Measurements from ENCODE around the gene SRPK3. TPM values are rescaled to one million over a fixed set of nuclear protein-coding genes. Genes with fewer than 3 reads are reported as not detected.

The SRPK3 gene
- total RNA-seq, 1 experiment from 2014 or later = not detected

DNA sequence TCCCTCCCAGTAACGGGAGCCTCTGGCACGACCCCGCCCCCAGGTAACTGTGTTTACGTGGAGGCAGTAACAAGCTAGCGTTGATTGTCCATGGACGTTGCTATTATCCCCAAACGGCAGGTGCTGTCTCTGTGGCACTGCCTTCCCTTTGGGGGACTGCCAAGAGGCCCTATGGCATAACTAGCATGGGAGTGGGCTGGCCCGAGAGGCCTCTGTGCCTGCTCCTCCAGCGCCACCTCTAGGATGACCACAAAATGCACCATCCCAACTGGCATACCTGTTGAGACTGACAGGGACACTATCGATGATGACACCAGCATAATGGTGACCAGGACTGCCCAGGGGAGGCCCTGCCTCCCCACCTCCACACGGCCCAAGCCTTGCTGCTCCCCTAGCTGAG, 1.5 kb downstream of the SRPK3 start:
- Histone ChIP-seq H3K36me3 (replicated peaks; ENCODE audit: control insufficient read depth, insufficient read depth, low read length) (no peaks in the 10 kb centered on the region; the same call in 1 of the 2 replicates), H3K4me3 (ENCODE audit: insufficient read depth, low read depth, low read length) (no peak overlapping the region), H3K27me3 (ENCODE audit: control insufficient read depth, insufficient read depth, low read length) (no peaks in the 10 kb centered on the region)
- DNase-seq = peak; percentile 85

DNA sequence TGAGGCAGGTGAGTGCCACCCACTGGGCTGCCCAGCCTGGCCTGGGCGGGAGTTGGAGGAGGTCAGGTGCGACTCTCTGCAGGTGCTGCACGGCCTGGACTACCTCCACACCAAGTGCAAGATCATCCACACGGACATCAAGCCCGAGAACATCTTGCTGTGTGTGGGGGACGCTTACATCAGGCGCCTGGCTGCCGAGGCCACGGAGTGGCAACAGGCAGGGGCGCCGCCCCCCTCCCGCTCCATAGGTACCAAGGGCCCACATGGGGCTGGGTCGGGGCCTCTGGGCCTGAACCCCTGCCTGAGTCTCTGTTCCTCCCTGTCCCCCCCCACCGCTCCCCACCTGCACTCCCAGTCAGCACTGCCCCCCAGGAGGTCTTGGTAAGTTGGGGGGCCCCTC, 2.0 kb downstream of the SRPK3 start:
- H3K36me3 ChIP-seq (replicated peaks; ENCODE audit: control insufficient read depth, insufficient read depth, low read length) = no peaks in the 10 kb centered on the region; the same call in 1 of the 2 replicates
- H3K27me3 ChIP-seq (ENCODE audit: control insufficient read depth, insufficient read depth, low read length) = no peaks in the 10 kb centered on the region
- no peak overlapping the region for H3K4me3 ChIP-seq (ENCODE audit: insufficient read depth, low read depth, low read length)
- no peak for DNase-seq

DNA sequence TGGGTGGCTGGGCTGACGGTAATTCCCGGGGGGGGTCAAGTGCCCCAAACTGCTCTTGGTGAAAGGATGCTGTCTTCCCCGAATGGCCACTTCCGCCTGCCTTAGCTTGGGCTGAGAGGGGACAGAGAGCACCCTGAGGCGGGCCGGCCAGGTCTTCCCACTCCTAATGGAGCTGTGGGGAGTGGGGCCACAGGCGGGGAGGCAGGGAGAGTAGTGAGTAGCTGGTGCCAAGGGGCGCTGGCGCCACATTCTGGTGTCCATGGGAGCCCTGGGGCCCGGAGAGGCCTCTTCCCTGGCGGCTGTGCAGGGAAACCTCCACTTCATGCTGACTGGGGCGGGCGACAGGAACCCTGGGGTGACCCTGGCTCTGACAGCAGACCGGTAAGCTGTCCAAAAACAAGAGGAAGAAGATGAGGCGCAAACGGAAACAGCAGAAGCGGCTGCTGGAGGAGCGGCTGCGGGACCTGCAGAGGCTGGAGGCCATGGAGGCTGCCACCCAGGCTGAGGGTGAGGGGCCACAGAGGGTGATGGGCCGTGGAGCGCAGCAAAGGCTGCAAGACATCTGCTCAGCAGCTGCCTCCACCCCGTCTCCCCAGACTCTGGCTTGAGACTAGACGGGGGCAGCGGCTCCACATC, 2.7 kb downstream of the SRPK3 start:
- no peak overlapping the region for H3K4me3 ChIP-seq (ENCODE audit: insufficient read depth, low read depth, low read length)
- H3K36me3 ChIP-seq (replicated peaks; ENCODE audit: control insufficient read depth, insufficient read depth, low read length) = no peaks in the 10 kb centered on the region; the same call in 1 of the 2 replicates
- no peaks in the 10 kb centered on the region for H3K27me3 ChIP-seq (ENCODE audit: control insufficient read depth, insufficient read depth, low read length)
- DNase-seq = no peak

DNA sequence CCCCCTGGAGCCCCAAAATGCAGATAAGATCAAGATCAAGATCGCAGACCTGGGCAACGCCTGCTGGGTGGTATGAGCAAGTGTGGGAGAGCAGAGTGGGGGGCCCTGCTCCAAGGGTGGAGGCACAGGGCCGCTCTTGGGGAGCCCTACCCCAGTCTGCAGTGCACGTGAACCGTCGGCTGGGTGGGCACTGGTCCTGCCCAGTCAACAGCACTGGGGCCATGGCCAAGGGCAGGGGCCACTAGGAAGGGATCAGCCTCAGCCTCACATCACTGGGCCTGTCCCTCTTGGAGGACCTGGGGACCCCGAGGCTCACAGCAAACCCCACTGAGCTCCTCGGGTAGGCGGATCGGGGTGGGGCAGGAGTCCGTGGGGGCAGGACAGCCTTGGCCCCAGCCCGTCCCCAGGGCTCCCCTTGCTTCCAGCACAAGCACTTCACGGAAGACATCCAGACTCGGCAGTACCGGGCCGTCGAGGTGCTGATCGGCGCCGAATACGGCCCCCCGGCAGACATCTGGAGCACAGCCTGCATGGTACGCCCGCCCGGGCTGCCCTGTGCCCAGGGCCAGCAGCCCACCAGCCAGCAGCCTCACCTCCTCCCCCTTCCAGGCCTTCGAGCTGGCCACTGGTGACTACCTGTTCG, 3.6 kb downstream of the SRPK3 start:
- Histone ChIP-seq H3K4me3 (ENCODE audit: insufficient read depth, low read depth, low read length) (no peak overlapping the region), H3K27me3 (ENCODE audit: control insufficient read depth, insufficient read depth, low read length) (no peaks in the 10 kb centered on the region), H3K36me3 (replicated peaks; ENCODE audit: control insufficient read depth, insufficient read depth, low read length) (no peaks in the 10 kb centered on the region; the same call in 1 of the 2 replicates)
- no peak for DNase-seq

DNA sequence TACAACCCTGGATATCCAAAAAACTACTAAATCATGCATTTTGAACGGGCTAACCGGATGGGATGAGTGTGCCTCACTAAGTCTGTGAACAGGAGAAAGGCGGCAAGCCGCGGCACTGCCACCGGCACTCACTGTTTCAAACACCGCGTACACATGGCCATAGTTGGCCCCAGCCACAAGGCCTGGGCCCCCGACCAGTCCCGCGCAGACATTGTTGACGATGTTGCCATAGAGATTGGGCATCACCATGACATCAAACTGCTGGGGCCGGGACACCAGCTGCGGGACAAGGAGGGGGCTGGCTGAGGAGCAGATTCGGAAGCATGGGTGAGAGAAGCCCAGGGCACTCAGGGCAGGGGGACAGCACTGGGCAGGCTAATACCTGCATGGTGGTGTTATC, 5.8 kb downstream of the SRPK3 start:
- H3K4me3 ChIP-seq (ENCODE audit: insufficient read depth, low read depth, low read length) = no peak overlapping the region
- no peaks in the 10 kb centered on the region for H3K27me3 ChIP-seq (ENCODE audit: control insufficient read depth, insufficient read depth, low read length)
- DNase-seq = no peak
- H3K36me3 ChIP-seq (replicated peaks; ENCODE audit: control insufficient read depth, insufficient read depth, low read length) = no peaks in the 10 kb centered on the region; the same call in 1 of the 2 replicates

DNA sequence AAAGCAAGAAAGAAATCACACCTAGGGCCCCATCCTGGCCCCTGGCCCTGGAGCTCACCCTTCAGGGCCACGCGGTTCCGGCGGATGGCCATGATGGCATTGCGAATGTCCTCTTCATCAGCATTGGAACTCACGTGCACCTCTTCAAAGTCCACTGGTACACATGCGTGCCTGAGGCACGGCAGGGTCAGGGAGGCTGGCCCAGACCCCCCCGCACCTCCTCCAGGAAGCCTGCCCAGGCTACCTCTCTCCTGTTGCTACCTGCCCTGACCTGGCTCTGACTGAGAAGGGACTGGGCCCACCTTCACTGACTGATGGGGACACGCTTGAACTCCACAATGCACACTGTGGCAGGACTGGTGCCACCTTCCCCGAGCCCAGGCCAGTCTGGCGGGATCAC, 8.8 kb downstream of the SRPK3 start:
- no peaks in the 10 kb centered on the region for H3K27me3 ChIP-seq (ENCODE audit: control insufficient read depth, insufficient read depth, low read length)
- H3K36me3 ChIP-seq (replicated peaks; ENCODE audit: control insufficient read depth, insufficient read depth, low read length) = no peaks in the 10 kb centered on the region; the same call in 1 of the 2 replicates
- DNase-seq = no peak
- H3K4me3 ChIP-seq (ENCODE audit: insufficient read depth, low read depth, low read length) = no peak overlapping the region

DNA sequence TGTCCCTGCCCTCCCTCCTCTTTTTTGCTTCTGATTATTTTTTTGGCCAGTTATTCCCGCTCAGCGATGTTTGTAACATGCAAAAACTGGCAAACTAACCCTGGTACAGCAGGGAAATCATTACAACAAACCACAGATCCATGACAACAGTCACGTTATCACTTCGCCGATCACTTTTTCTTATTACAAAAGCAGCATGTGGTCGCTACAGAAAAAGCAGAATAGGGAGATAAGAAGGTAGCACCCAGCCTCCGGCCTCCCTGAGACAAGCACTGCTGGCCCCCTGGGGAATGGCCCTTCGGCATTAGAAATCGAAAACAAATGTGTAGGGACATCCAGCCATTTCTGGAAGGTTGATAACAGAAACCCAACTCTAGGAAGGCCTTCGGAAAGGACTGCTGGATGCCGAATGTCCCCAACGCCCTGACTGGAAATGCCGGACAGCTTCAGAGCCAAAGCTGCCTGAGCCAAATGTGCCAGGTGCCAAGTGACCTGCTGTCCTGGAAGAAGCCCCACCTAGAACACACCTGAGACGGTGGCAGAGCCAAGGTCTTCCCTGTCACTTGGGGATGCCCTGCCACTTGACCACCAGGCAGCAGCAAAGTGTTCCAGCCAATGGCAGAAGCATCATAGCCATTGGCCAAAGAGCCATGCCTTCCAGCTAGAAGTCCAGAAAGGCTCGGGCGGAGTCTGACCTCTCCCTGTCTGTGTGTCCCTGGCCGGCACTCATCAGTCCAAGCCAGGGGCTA, 10.4 kb downstream of the SRPK3 start:
- Histone ChIP-seq H3K36me3 (replicated peaks; ENCODE audit: control insufficient read depth, insufficient read depth, low read length) (no peaks in the 10 kb centered on the region; the same call in 1 of the 2 replicates), H3K4me3 (ENCODE audit: insufficient read depth, low read depth, low read length) (no peak overlapping the region), H3K27me3 (ENCODE audit: control insufficient read depth, insufficient read depth, low read length) (no peaks in the 10 kb centered on the region)
- DNase-seq = no peak

DNA sequence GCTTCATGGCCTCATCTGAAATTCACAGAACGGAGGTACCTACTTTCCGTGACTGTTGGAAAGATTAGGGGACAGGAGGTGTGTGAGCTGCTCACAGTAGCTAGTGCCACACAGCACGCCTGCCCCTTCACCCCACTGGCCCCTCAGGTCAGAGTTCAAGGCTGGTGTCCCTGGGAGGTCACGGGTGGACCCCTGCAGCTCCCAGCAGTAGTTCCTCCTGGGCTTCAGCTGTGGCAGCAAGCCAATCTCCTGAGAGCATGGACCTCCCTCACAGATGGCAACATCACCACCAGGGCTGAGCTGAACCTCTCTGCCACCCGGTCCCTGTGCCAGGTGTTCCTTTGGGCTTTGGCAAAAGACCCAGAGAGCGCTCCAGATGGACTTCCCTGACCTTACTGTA, 11.5 kb downstream of the SRPK3 start:
- no peak for DNase-seq
- Histone ChIP-seq H3K27me3 (ENCODE audit: control insufficient read depth, insufficient read depth, low read length) (no peaks in the 10 kb centered on the region), H3K4me3 (ENCODE audit: insufficient read depth, low read depth, low read length) (no peak overlapping the region), H3K36me3 (replicated peaks; ENCODE audit: control insufficient read depth, insufficient read depth, low read length) (peaks cover 2% of the 10 kb centered on the region)

DNA sequence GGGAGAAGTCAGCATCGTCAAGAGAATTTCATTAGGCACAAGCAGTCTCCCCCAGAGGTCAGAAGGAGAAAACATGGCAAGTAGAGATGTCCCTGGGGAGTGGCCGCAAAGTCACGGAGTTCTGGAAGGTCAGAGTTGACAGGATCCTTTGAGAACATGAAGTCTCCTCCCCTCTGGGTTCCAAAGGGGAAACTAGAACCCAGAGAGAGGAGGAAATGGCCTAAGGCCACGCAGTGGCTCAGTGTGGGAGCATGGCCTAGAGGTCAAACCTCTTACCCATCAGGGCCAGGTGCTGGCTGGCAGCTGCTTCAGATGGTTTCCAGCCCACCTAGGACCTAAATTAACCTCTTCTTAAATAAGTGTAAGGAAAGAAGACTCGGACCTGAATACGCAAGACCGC, 12.4 kb downstream of the SRPK3 start:
- H3K27me3 ChIP-seq (ENCODE audit: control insufficient read depth, insufficient read depth, low read length) = no peaks in the 10 kb centered on the region
- no peak for DNase-seq
- H3K4me3 ChIP-seq (ENCODE audit: insufficient read depth, low read depth, low read length) = peak overlapping the region; percentile 76
- H3K36me3 ChIP-seq (replicated peaks; ENCODE audit: control insufficient read depth, insufficient read depth, low read length) = peaks cover 4% of the 10 kb centered on the region

DNA sequence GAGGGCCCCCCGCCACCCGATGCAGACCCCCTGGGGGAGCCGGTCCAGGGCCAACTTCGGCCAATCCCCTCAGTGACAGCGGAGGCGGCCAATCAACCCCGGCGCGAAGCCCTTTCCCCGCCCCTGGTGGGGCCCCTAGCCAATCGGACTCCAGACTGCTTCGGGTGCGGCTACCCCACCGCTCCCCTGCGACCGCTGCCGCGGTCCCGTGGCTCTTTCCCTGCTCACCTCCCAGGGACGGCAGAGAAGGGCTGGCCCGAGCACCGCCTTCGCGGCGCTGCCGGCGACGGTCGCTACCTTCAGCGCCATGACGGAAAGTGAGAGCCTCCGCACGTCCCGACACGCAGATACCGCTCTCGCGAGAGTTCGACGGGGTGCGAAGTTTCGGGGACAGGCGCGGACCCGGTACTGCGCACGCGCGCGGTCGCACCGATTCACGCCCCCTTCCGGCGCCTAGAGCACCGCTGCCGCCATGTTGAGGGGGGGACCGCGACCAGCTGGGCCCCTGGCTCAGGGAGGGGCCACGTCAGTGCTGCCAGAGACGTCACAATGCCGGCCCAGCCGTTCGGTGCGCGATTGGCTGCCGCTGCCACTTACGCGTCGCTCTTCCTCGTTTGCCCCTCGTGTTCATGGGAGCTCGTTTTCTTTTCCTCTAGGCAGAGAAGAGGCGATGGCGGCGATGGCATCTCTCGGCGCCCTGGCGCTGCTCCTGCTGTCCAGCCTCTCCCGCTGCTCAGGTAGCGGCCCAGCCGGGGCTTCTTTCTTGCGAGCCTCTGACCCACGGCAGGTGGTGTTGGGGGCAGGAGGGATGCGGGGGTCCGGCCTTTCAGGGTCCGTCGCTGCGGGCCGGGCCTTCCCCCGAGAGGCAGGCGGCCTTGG, 13.4 kb downstream of the SRPK3 start, which contains the start of the genes IDH3G and SSR4:
Gene IDH3G, minus strand, starts transcription at position 358 of the 879 bp plus-strand sequence. Its CDS starts 49 bp downstream, at position 309.
Gene SSR4, plus strand, starts transcription at position 651 of the 879 bp plus-strand sequence. Its CDS starts 20 bp downstream, at position 671.
- peak; percentile 99 for DNase-seq
- H3K36me3 ChIP-seq (replicated peaks; ENCODE audit: control insufficient read depth, insufficient read depth, low read length) = peaks cover 4% of the 10 kb centered on the region
- H3K27me3 ChIP-seq (ENCODE audit: control insufficient read depth, insufficient read depth, low read length) = no peaks in the 10 kb centered on the region
- H3K4me3 ChIP-seq (ENCODE audit: insufficient read depth, low read depth, low read length) = peak within 1 kb of the TSS; percentile 76

DNA sequence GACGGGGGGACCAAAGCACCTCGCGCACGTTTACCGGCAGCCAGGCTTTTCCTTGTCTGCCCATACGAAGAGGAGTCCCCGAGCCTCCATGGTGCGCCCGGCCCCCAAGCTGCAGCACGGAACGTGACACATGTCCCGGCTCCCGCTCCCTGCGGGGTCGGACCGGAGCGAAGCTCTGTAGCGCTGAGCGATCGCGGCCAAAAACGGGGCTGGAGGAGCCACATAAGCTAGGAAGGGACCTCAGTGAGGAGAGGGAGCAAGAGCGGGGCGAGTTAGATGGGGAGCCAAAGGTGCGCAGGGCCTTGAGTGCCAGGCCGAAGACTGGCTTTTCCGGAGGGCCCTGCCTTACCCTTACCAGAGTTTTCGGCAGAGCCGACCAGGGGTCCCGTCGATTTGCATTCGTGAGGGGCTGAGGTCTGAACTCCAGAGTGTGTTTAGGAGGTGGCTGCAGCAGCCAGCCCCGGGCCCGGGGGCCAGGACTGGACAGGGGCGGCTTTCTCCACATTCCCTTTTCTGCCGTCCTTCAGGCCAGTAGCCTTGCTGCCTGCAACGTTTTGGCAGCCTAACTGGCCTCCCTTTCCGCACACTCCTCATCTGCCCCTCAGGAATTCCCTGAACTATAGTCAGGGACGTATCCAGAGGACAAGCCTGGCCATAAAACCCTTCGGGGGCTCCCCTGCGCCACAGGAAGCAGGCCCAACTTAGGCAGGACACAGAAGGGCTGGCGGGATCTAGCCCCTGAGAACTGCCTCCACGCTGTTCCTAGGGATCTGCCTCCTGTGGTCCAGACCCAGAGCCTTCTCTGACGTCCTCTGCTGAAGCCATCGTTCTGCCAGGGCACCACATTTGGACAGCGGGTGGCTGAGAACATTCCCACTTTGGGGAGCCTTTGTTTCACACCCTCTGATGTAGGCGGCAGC, 14.3 kb downstream of the SRPK3 start:
- Histone ChIP-seq H3K27me3 (ENCODE audit: control insufficient read depth, insufficient read depth, low read length) (no peaks in the 10 kb centered on the region), H3K36me3 (replicated peaks; ENCODE audit: control insufficient read depth, insufficient read depth, low read length) (peaks cover 4% of the 10 kb centered on the region), H3K4me3 (ENCODE audit: insufficient read depth, low read depth, low read length) (peak overlapping the region; percentile 65)
- peak; percentile 71 for DNase-seq

DNA sequence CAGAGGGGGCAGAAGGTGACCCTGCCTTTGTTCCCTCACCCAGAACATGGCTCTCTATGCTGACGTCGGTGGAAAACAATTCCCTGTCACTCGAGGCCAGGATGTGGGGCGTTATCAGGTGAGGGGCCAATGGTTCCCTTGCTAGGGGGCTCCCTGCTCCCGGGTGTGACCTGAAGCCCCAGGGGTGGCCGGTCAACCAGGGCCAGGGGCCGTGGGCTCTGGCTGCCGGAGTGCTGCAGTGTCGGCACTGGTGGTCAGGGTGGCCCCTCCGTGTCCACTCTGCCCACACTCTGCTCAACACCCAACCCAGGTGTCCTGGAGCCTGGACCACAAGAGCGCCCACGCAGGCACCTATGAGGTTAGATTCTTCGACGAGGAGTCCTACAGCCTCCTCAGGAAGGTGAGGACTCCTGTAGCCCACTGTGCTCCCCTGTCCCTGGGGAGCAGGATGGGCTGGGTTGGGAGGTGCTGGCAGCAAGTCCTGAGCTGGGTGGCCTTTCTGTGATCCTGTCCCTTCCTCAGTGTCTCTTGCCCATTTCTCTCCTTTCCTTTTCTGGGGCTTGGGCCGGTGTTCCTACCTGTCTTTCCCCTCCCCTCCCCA, 16.7 kb downstream of the SRPK3 start:
- Histone ChIP-seq H3K27me3 (ENCODE audit: control insufficient read depth, insufficient read depth, low read length) (no peaks in the 10 kb centered on the region), H3K4me3 (ENCODE audit: insufficient read depth, low read depth, low read length) (no peak overlapping the region), H3K36me3 (replicated peaks; ENCODE audit: control insufficient read depth, insufficient read depth, low read length) (peaks cover 4% of the 10 kb centered on the region)
- no peak for DNase-seq

DNA sequence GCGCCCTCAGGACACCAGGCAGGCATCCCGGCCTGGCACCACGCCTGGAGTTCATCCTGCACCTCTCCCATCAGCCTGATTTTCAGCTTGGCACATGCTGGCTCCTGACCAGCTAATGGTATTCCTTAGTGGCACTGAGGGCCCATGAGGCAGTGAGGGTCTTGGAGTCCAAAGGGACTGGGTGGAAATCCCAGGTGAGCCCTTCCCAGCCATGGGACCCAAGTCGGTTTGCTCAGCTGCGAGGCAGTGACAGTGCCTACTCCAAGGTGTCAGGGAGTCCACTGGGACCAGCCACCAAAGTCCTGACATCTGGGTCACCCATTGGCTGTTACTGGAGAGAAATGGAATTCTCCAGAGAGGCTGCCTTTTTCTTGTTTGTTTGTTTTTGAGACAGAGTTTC, 18.5 kb downstream of the SRPK3 start:
- Histone ChIP-seq H3K27me3 (ENCODE audit: control insufficient read depth, insufficient read depth, low read length) (no peaks in the 10 kb centered on the region), H3K36me3 (replicated peaks; ENCODE audit: control insufficient read depth, insufficient read depth, low read length) (peaks cover 4% of the 10 kb centered on the region), H3K4me3 (ENCODE audit: insufficient read depth, low read depth, low read length) (no peak overlapping the region)
- DNase-seq = no peak
